Measurements from ENCODE around the gene DNAJC11.
A peak's percentile ranks its signal among the peaks of the same experiment; 100 is the strongest.

DNAJC11 gene

DNA sequence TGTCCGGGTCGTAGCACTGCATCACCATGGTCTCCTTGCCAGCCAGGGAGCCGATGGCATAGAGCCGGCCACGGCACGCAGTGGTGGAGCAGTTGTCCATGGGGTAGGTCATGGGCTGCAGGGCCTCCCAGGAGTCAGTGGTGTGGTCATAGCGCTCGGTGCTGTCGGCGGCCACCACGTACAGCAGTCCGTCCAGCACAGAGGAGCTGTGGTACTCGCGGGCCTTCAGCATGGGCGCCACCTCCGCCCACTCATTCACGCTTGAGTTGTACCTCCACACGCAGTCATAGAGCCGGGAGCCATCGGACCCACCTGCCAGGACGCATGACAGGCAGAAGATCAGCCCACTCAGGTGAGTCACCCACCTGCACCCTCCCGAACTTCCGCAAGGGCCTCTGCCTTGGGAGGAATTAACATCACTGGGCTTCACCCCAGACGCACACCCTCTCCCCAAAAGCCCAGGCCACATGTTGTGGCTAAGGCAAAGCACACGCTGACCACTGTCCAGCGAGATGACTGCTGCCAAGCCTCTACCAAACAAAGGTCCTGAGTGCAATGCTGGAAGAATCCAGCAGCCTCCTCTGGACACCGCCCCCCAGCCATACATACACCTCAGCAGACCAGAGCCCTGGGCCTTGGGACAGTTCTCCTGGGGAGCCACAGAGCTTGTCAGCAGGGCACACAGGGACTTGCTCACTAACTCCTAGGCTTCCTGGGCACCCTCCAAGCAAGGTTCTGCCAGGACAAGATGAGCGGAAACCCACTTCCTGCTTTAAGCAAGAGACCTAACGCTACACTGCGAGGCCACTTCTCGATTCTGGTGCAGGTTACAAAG lies 102.3 kb downstream of the DNAJC11 start:
- DNase-seq = peak; percentile 56 to 59

DNA sequence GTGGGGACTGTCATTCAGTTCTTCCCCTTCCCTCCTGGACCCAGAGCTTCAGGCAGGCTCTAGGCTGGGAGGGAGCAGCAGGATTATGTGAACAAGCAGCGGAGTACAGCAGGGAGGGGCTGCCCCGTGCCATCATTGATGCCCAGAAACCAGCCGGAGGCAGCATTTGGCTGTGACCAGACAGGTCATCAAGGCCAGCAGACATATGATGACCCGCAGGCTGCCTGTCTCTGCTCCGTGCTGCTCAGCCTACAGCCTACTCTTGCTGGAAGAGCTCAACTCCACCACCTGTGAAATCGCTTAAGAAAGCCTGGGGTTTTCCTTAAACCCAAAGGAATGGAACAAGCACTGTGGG lies 103.9 kb downstream of the DNAJC11 start:
- no peak for DNase-seq

- DNase-seq = no peak
Measured at GRCh38 chr1:6596886-6597776, 104.5 kb downstream of the DNAJC11 start.

DNA sequence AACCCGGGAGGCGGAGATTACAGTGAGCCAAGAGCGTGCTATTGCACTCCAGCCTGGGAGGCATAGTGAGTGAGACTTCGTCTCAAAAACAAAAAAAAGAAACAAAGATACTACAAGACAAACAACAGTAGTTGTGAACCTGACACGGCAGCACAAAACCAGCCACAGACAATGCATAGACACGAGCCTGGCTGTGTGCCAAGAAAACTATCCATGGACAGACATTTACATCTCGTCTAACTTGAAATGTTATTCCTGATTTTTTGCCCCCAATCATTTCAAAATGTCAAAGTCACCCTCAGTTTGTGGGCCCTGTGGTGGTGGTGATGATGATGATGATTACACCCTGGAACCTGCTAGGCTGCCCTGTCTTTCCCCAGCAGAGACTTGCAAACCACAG lies 105.3 kb downstream of the DNAJC11 start:
- DNase-seq = no peak

DNA sequence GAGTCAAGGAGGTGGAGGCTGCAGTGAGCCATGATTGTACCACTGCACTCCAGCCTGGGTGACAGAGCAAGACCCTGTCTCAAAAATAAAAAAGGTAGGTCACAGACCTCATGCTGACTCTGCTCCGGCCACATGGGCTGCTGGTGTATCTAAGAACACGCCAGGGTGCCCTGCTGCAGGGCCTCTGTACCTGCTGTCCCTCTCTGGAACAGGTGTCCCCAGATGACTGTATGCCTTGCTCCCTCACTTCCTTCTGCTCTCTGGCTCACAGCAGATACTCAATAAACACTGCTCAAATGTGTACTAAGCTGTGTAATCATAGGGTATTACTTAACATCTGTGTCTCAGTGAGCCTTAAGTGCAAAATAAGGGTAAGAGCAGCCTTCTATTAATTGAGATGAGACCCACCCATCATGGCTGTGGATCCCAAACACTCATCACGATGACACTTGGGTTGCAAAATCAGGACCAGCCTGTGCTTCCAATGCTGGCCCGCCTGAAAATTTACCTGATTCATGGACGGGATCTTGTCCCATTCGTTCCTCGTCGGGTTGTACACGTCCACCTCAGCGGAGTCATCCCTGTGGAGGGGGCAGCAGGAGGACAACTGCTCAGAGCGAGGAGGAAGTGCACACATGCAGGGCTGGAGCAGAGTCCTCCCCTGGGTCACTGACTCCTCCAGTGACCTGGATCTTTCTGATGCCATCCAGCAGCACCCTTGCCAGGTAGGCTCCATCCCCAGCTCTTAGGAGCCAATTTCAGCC lies 106.5 kb downstream of the DNAJC11 start:
- DNase-seq = no peak

GRCh38 chr1:6593810-6594209 lies 107.8 kb downstream of the DNAJC11 start:
- no peak for DNase-seq

- DNase-seq = no peak
Measured at GRCh38 chr1:6592865-6593593, 108.6 kb downstream of the DNAJC11 start.

- no peak for DNase-seq
Measured at GRCh38 chr1:6592441-6592840, 109.2 kb downstream of the DNAJC11 start.

DNA sequence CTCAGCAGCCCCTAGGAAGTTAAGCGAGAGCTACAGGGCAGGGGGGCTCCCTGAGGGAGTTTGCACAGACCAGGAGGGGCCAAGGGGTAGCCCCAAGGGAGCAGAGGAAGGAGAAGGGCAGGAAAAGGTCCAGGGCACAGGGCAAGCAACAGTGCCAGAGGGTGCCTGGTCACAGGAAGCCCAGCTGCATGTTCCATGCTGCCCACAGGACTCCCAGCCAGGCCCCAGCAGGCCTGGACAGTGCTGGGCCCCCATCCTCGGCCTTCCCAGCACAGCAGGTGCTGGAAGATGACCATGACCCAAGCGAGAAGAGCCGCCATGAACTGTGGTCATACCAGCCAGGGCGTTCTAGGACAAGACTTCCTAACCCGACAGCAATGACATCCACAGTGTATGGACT lies 110.0 kb downstream of the DNAJC11 start:
- DNase-seq = no peak

- peak in 1 of 2 donors; percentile 23 for DNase-seq
Measured at GRCh38 chr1:6591222-6591621, 110.4 kb downstream of the DNAJC11 start.

GRCh38 chr1:6590046-6590445 lies 111.6 kb downstream of the DNAJC11 start:
- DNase-seq = no peak

- no peak for DNase-seq
Measured at GRCh38 chr1:6588893-6589520, 112.6 kb downstream of the DNAJC11 start.

DNA sequence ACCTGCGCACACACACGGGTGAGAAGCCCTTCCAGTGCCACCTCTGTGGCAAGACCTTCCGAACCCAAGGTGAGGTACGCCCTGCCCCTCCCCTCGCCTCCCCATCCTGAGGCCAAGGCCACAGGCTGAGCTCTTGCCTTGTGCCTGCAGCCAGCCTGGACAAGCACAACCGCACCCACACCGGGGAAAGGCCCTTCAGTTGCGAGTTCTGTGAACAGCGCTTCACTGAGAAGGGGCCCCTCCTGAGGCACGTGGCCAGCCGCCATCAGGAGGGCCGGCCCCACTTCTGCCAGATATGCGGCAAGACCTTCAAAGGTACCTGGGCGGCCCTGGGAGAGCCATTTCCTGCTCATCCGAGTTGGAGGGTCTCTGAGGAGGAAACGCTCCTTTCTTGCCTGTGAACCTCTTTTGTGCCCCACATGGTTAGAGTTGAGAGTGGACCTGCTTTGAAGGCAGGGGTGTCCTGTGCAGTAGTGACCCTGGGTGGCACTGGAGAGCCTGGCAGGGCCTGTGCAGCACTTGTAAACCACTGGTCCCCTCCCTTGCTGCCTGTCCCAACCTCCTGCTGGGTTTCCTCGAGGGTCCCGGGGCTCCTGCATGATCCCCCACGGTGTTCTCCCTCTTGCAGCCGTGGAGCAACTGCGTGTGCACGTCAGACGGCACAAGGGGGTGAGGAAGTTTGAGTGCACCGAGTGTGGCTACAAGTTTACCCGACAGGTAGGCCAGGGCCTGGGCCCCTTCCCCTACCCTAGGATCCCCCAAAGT lies 113.3 kb downstream of the DNAJC11 start:
- no peak for DNase-seq

- no peak for DNase-seq
Measured at GRCh38 chr1:6587261-6588005, 114.2 kb downstream of the DNAJC11 start.

DNA sequence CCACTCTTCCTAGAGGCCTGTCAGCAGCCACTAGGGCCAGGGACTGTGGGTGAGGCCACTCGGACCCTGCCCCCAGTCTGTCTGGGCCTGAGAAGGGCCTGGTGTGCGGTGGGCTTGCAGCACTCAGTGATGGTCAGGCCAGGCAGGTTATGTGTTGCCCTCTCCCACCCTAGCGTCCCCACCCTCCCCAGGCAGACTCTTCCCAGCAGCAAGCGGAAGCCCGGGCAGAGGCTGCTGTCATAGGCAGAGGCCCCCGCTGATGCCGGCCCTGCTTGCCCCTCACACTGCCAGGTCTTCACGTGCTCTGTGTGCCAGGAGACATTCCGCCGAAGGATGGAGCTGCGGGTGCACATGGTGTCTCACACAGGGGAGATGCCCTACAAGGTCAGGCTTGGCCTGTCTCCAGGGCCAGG lies 115.2 kb downstream of the DNAJC11 start:
- DNase-seq = no peak

GRCh38 chr1:6585841-6586240 lies 115.8 kb downstream of the DNAJC11 start:
- DNase-seq = no peak

DNA sequence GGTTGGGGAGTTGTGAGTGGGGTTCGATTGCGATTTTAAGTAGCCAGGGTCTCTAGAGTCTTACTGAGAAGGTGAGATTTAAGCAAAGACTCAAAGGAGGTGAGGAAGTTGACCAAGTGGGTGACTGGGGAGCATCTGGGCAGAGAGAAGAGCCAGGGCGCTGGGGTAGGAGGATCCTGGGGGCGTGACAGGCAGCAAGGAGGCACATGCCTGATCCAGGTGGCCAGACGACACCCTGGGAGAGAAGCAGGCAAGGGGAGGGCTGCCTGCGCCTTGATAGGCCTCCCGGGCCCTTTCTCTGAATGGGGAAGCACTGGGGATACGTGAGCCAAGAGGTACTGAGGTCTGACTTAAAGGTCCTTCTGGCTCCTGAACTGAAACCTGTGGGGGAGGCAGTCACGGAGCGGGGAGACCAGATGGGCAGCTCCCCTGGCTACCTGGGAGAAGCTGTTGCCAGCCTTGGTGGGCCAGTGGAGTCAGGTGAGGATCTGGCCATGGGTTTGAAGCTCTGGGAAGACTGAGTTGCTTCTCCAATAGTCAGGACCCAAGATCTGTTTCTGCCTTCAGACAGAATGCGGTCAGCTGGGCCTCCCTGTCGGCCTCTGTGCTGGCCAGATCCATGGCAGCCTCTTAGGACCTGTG lies 116.4 kb downstream of the DNAJC11 start:
- DNase-seq = no peak
